GM23338 (cell line): Measurements from ENCODE around the gene CEP43. TPM values are rescaled to one million over a fixed set of nuclear protein-coding genes. Genes with fewer than 3 reads are reported as not detected.

Experiments used
- ATAC-seq: fragments of 200-7000 bp; cut with Tn5 transposase; 3 replicates; pipeline ENCODE4 v1.9.1; 2020
- DNase-seq: peaks from one replicate; pipeline ENCODE4 v3.0.0-alpha.2; 2015; ENCODE audit warnings: low spot score
- H2AFZ ChIP-seq: fragments of 200-600 bp; sonication (generic); 2 replicates; pipeline ENCODE4 v1.8.0; 2016; ENCODE audit warnings: antibody characterized with exemption, mild to moderate bottlenecking, moderate library complexity
- H3F3A ChIP-seq: fragments of 200-600 bp; sonication (generic); replicated peaks from 2 replicates; pipeline ENCODE4 v1.8.0; 2017; ENCODE audit warnings: antibody characterized with exemption, mixed run types, low read depth
- H3K27ac ChIP-seq: fragments of 200-600 bp; sonication (generic); 2 replicates; pipeline ENCODE4 v1.6.1; 2016; ENCODE audit warnings: low read depth
- H3K27me3 ChIP-seq: fragments of 200-600 bp; sonication (generic); 2 replicates; pipeline ENCODE4 v1.8.0; 2016; ENCODE audit warnings: mild to moderate bottlenecking, mixed run types, moderate library complexity; ENCODE audit not compliant: insufficient read depth
- H3K36me3 ChIP-seq: fragments of 200-600 bp; sonication (generic); 2 replicates; pipeline ENCODE4 v1.8.0; 2016; ENCODE audit warnings: mild to moderate bottlenecking; ENCODE audit not compliant: insufficient read depth
- H3K4me1 ChIP-seq: fragments of 200-600 bp; sonication (generic); 2 replicates; pipeline ENCODE4 v1.8.0; 2016; ENCODE audit warnings: mild to moderate bottlenecking, moderate library complexity; ENCODE audit not compliant: insufficient read depth
- H3K4me2 ChIP-seq: fragments of 200-600 bp; sonication (generic); 2 replicates; pipeline ENCODE4 v1.7.1; 2017; ENCODE audit warnings: mixed run types
- H3K4me3 ChIP-seq: fragments of 200-600 bp; sonication (generic); 2 replicates; pipeline ENCODE4 v1.6.1; 2016; ENCODE audit warnings: mixed run types
- H3K79me2 ChIP-seq: fragments of 200-600 bp; sonication (generic); replicated peaks from 2 replicates; pipeline ENCODE4 v1.8.0; 2017; ENCODE audit warnings: mild to moderate bottlenecking; ENCODE audit not compliant: insufficient read depth
- H3K9me2 ChIP-seq: fragments of 200-600 bp; sonication (generic); 2 replicates; pipeline ENCODE4 v1.8.0; 2017; ENCODE audit not compliant: insufficient read depth
- H4K20me1 ChIP-seq: fragments of 200-600 bp; sonication (generic); replicated peaks from 2 replicates; pipeline ENCODE4 v1.8.0; 2017; ENCODE audit warnings: mild to moderate bottlenecking; ENCODE audit not compliant: insufficient read depth
- H3K27ac Mint-ChIP-seq: 2 replicates; pipeline ENCODE4 v1.8.0; 2020; ENCODE audit warnings: inconsistent platforms, mild to moderate bottlenecking, moderate library complexity, mixed read lengths
- H3K27me3 Mint-ChIP-seq: 3 replicates; pipeline ENCODE4 v1.8.0; 2022; ENCODE audit warnings: low read depth, mild to moderate bottlenecking, moderate library complexity, mixed read lengths, inconsistent platforms; ENCODE audit not compliant: insufficient read depth, poor library complexity
- H3K36me3 Mint-ChIP-seq: 3 replicates; pipeline ENCODE4 v1.8.0; 2021; ENCODE audit warnings: low read depth, mild to moderate bottlenecking, inconsistent platforms, moderate library complexity, mixed read lengths
- H3K4me1 Mint-ChIP-seq: 3 replicates; pipeline ENCODE4 v1.8.0; 2020; ENCODE audit warnings: mild to moderate bottlenecking, inconsistent platforms, mixed read lengths
- H3K4me3 Mint-ChIP-seq: 3 replicates; pipeline ENCODE4 v1.8.0; 2021; ENCODE audit warnings: moderate library complexity, mild to moderate bottlenecking, inconsistent platforms, mixed read lengths
- H3K9me3 Mint-ChIP-seq: 3 replicates; pipeline ENCODE4 v1.8.0; 2020; ENCODE audit warnings: moderate library complexity, mild to moderate bottlenecking, inconsistent platforms, mixed read lengths
- CREB1 ChIP-seq: fragments of 250-450 bp; sonication (Bioruptor Pico); IDR thresholded peaks from 2 replicates; pipeline ENCODE4 v1.5.0; 2020; ENCODE audit warnings: low read depth, mild to moderate bottlenecking, moderate library complexity
- POLR2AphosphoS5 ChIP-seq: IDR thresholded peaks from 2 replicates; pipeline ENCODE4 v1.6.1; 2016; ENCODE audit warnings: antibody characterized with exemption, low read depth
- STAT1 ChIP-seq: IDR thresholded peaks from one replicate; pipeline ENCODE4 v1.6.1; 2016; ENCODE audit warnings: antibody characterized with exemption; ENCODE audit not compliant: unreplicated experiment
- polyA plus RNA-seq: library from polyadenylated mRNA; unstranded; fragments of >200 nt; fragmentation: Nextera tagmentation; extraction: Ambion mirVana; gene quantifications from 2 replicates; pipeline ENCODE4 v1.2.1, GENCODE V29; 2016
- total RNA-seq: library from RNA; depleted of rRNA; stranded (reverse); fragments of >200 nt; shearing (Covaris generic); gene quantifications from 2 replicates; pipeline ENCODE4 v1.2.3, GENCODE V29; 2014
- TF ChIP-seq, protein P1 (sequence below), 2 experiments: fragments of 200-600 bp in 1 of 2; sonication (generic) in 1 of 2; conservative IDR thresholded peaks; 2 replicates each; pipeline versions ENCODE4 v1.5.1 to v1.6.1; 2016 to 2017; ENCODE audit warnings: antibody characterized with exemption in 2 of 2, low read depth in 2 of 2, mild to moderate bottlenecking in 2 of 2, moderate library complexity in 1 of 2

The CEP43 gene
- total and polyA plus RNA-seq, 2 experiments from 2014 or later = 39.9 to 44.3 TPM

DNA sequence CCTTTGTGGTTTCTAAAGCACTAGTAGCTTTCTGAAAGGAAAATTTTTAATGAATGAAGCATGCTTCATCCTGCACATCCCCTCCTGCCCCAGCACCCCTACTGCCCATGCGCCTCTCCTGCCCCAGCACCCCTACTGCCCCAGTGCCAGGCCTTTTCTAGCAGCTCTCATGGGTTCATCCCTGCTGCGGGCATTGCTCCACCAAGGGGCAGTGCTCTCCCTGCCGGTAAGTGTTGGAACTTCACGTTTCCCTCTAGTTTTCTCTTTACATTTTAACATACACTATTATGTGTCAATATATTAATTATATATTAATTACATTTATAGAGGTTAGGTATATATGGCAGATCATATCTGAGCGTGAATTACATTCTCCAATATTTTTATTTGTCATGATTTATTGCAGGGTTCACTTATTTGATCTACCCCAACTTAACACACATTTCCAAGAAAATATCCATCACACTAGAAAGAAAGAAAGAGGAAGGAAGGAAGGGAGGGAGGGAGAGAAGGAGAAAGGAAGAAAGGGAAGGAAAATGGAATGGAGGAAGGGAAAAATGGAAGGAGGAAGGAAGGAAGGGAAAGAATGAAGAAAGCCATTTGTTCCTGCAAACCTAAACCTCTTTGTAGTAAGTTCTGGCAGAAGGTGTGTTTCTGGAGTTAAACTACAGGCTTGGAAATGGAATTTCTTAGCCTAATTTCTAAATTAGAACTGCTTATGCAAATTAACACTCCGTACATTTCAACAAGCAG is 46.8 kb downstream of the CEP43 start:
- Mint-ChIP-seq H3K9me3 (no peaks in the 10 kb centered on the region), H3K27ac (no peak overlapping the region), H3K4me1 (peaks cover 9% of the 10 kb centered on the region; the same call in 2 of the 3 replicates), H3K27me3 (peaks cover 4% of the 10 kb centered on the region), H3K4me3 (no peak overlapping the region), H3K36me3 (peaks cover 9% of the 10 kb centered on the region; the same call in 2 of the 3 replicates)
- no peak overlapping the region for H3K27ac ChIP-seq
- DNase-seq (peak; percentile 39), ATAC-seq (peak; percentile 25)
- no peaks in the 10 kb centered on the region for H3K9me2 ChIP-seq
- H3K4me3 ChIP-seq = no peak overlapping the region
- H4K20me1 ChIP-seq = no peaks in the 10 kb centered on the region
- no peaks in the 10 kb centered on the region for H3K27me3 ChIP-seq
- 0 out of 2 replicates have a peak, but pooled peaks cover 5% of the 10 kb centered on the region for H3F3A ChIP-seq
- H3K4me2 ChIP-seq = no peak overlapping the region
- H3K4me1 ChIP-seq = no peaks in the 10 kb centered on the region
- TF ChIP-seq, protein P1, sequence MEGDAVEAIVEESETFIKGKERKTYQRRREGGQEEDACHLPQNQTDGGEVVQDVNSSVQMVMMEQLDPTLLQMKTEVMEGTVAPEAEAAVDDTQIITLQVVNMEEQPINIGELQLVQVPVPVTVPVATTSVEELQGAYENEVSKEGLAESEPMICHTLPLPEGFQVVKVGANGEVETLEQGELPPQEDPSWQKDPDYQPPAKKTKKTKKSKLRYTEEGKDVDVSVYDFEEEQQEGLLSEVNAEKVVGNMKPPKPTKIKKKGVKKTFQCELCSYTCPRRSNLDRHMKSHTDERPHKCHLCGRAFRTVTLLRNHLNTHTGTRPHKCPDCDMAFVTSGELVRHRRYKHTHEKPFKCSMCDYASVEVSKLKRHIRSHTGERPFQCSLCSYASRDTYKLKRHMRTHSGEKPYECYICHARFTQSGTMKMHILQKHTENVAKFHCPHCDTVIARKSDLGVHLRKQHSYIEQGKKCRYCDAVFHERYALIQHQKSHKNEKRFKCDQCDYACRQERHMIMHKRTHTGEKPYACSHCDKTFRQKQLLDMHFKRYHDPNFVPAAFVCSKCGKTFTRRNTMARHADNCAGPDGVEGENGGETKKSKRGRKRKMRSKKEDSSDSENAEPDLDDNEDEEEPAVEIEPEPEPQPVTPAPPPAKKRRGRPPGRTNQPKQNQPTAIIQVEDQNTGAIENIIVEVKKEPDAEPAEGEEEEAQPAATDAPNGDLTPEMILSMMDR (conservative IDR thresholded peaks at IDR 0.05; ENCODE audit: low read depth in 2 of 2) = peak; percentile 44 to 58
- TF ChIP-seq POLR2AphosphoS5 = no peak
- H2AFZ ChIP-seq = no peak overlapping the region
- H3K79me2 ChIP-seq = no peaks in the 10 kb centered on the region
- no peaks in the 10 kb centered on the region for H3K36me3 ChIP-seq

DNA sequence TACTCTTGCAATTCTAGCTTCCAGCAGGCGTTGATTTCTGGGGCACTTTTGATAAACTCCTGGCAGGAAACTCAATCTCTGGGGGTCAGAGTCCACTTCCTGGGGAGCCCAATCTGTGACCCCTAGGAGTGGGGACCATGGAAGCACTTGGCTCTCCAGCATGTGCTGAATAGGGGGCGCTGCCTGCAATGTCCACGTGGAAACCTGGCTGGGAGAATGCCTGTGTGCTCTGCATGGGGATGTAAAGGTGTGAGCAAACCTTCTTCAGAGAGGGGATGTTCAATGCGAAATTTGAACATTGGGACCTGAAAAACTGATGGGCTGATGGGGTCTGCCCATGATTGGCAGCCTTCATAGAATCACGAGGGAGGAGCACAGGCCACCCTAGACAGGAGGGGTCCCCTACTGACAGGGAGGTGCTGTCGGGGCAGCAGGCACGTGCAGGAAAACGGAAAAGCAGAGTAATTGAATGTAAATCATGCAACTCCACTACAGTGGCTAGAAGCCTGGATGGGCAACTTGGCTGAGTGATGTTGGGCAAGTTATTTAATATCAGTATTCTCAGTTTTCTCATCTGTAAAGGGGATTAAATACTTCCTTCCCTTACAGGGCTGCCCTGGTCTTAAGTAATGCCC is 47.8 kb downstream of the CEP43 start:
- Histone ChIP-seq H2AFZ (no peak overlapping the region), H4K20me1 (no peaks in the 10 kb centered on the region), H3K36me3 (no peaks in the 10 kb centered on the region), H3K79me2 (no peaks in the 10 kb centered on the region), H3K4me2 (no peak overlapping the region), H3K4me3 (no peak overlapping the region), H3K4me1 (no peaks in the 10 kb centered on the region), H3K27ac (no peak overlapping the region), H3F3A (0 out of 2 replicates have a peak, but pooled peaks cover 5% of the 10 kb centered on the region), H3K9me2 (no peaks in the 10 kb centered on the region), H3K27me3 (no peaks in the 10 kb centered on the region)
- H3K27ac Mint-ChIP-seq = no peak overlapping the region
- peaks cover 2% of the 10 kb centered on the region; the same call in 1 of the 3 replicates for H3K36me3 Mint-ChIP-seq
- peaks cover 4% of the 10 kb centered on the region for H3K27me3 Mint-ChIP-seq
- ATAC-seq (peak; percentile 43), DNase-seq (peak; percentile 49)
- TF ChIP-seq, protein P1 (conservative IDR thresholded peaks at IDR 0.05; ENCODE audit: low read depth in 2 of 2) = peak; percentile 45 to 68
- no peak for TF ChIP-seq CREB1 (CRISPR knock-in tag)
- no peak for TF ChIP-seq STAT1
- peaks cover 9% of the 10 kb centered on the region; the same call in 2 of the 3 replicates for H3K4me1 Mint-ChIP-seq
- H3K9me3 Mint-ChIP-seq = no peaks in the 10 kb centered on the region
- H3K4me3 Mint-ChIP-seq = no peak overlapping the region
